Stimulated activated CD8-positive, alpha-beta memory T cell treated with anti-CD3 and anti-CD28 coated beads, Interleukin-15, amount 100 ng/mL, for 48 hours (primary cell): ENCODE results near the gene PPM1E.
A peak's percentile ranks its signal among the peaks of the same experiment; 100 is the strongest.
"Not testable (repeated sequence)": the region's sequence is repeated elsewhere in the genome, so short reads cannot be mapped to it uniquely, and the experiment has no call there.

Experiments used
- DNase-seq, 2 donors: peaks; one replicate each; pipeline ENCODE4 v3.0.0-alpha.2; 2020; ENCODE audit warnings: low read depth in 2 of 2

Gene PPM1E

GRCh38 chr17:58755577-58756245 lies at the start of gene PPM1E:
Gene PPM1E, plus strand, starts transcription at chr17:58755854.
- DNase-seq, result peak; percentile 20 to 32

GRCh38 chr17:58706351-58707140 lies 49.1 kb upstream of the PPM1E start:
- DNase-seq, result no peak

GRCh38 chr17:58710948-58711552 lies 44.6 kb upstream of the PPM1E start:
- no peak for DNase-seq

GRCh38 chr17:58722274-58722673 lies 33.4 kb upstream of the PPM1E start:
- DNase-seq, result no peak

GRCh38 chr17:58722696-58723095 lies 33.0 kb upstream of the PPM1E start:
- no peak for DNase-seq

GRCh38 chr17:58728798-58729197 lies 26.9 kb upstream of the PPM1E start:
- no peak for DNase-seq

GRCh38 chr17:58730937-58731336 lies 24.7 kb upstream of the PPM1E start:
- no peak for DNase-seq

GRCh38 chr17:58734040-58734439 lies 21.6 kb upstream of the PPM1E start:
- no peak for DNase-seq

GRCh38 chr17:58734811-58735210 lies 20.8 kb upstream of the PPM1E start:
- no peak for DNase-seq

GRCh38 chr17:58741121-58741625 lies 14.5 kb upstream of the PPM1E start:
- no peak for DNase-seq

- no peak for DNase-seq
Observed at GRCh38 chr17:58747674-58748073, 8.0 kb upstream of the PPM1E start.

GRCh38 chr17:58749627-58750026 lies 6.0 kb upstream of the PPM1E start:
- not testable (repeated sequence) for DNase-seq

- DNase-seq, result no peak
Observed at GRCh38 chr17:58753026-58753425, 2.6 kb upstream of the PPM1E start.

GRCh38 chr17:58755269-58755576 lies 431 bp upstream of the PPM1E start:
- DNase-seq, result no peak

- peak in 1 of 2 donors; percentile 1 for DNase-seq
Observed at GRCh38 chr17:58756246-58757161, 850 bp downstream of the PPM1E start.

GRCh38 chr17:58757162-58757613 lies 1.5 kb downstream of the PPM1E start:
- no peak for DNase-seq

GRCh38 chr17:58758890-58759289 lies 3.2 kb downstream of the PPM1E start:
- no peak for DNase-seq

GRCh38 chr17:58759522-58759921 lies 3.9 kb downstream of the PPM1E start:
- DNase-seq, result no peak

GRCh38 chr17:58760248-58760647 lies 4.6 kb downstream of the PPM1E start:
- DNase-seq, result no peak

GRCh38 chr17:58763263-58763662 lies 7.6 kb downstream of the PPM1E start:
- no peak for DNase-seq

GRCh38 chr17:58764373-58764772 lies 8.7 kb downstream of the PPM1E start:
- no peak for DNase-seq

GRCh38 chr17:58778482-58778881 lies 22.8 kb downstream of the PPM1E start:
- DNase-seq, result not testable (repeated sequence)
